ENCODE results near the gene PRXL2B.

PRXL2B gene

DNA sequence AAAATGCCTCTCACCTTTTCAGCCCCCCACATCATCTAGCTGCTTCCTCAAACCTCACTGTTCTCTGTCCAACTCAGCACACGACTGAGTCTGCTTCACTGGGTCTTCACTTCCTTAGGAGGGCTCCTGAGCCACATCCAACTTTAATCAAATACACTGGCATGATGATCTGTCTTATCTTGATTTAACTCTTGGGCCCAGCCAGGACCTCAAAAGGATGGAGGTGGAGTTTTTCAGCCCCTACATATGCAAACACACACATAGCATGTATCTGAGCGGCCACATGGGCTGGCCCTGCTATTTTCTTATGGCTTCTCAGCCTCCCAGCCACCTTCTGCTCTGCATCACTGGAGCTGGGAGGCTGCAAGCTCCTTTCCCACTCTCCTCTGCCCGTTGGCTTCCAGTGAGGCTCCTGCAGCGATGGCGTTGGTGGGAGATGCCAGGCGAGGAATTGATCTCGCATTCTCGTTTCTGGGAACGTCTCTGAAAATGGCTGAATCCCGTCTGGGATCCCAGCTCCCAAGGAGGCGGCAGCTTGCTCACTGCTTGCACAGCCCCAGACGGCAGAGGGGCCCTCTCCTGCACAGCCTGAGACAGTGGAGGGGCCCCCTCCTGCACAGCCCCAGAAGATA, 1.8 kb upstream of the PRXL2B start:
- Histone ChIP-seq H3K4me3 (ENCODE audit: low read length) (peak overlapping the region; percentile 84; the same call in 1 of the 2 replicates), H3K4me1 (ENCODE audit: insufficient read depth, low read length) (peaks cover 4% of the 10 kb centered on the region; the same call in 1 of the 2 replicates), H3K36me3 (ENCODE audit: insufficient read depth, low read depth, low read length) (no peaks in the 10 kb centered on the region), H3K9me3 (ENCODE audit: insufficient read depth, low read depth, low read length) (no peaks in the 10 kb centered on the region), H3K27ac (ENCODE audit: low read length) (no peak overlapping the region), H3K9ac (ENCODE audit: low read depth, low read length) (peak overlapping the region; percentile 93; the same call in 1 of the 2 replicates), H3K27me3 (ENCODE audit: insufficient read depth, low read length) (no peaks in the 10 kb centered on the region)

DNA sequence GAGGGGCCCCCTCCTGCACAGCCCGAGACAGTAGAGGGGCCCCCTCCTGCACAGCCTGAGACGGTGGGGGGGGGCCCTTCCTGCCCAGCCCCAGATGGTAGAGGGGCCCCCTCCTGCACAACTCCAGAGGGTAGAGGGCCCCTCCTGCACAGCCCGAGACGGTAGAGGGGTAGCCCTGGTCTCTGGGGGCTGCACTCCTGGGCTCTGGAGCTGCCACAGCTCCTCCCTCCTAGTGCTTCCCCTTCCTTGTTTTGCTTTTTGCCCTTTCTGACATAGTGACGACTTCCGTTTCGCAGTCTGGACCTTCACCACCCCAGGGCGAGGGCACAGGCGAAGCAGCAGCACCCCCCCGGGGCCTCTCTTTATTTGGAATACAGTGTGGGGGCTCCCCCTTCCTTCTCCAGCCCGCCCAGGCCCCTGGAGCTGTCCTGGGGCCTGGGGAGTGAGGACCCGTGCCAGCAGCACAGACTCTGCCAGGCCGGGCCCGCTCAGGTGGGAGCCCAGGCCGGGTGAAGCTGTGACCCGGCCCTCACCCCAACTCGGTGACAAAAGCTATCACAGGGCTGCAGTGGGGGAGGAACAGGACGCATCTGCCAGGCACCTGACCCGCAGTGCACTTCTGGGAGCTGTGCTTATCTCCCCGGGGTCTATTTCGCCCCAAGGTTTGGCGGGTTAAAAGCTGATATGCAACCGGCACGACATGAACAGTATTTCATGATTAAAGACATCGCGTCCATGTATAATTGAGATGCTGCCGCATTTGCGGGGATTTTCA, 1.1 kb upstream of the PRXL2B start:
- peak overlapping the region; percentile 84 for H3K4me3 ChIP-seq (ENCODE audit: low read length)
- no peaks in the 10 kb centered on the region for H3K9me3 ChIP-seq (ENCODE audit: insufficient read depth, low read depth, low read length)
- no peaks in the 10 kb centered on the region for H3K27me3 ChIP-seq (ENCODE audit: insufficient read depth, low read length)
- H3K27ac ChIP-seq (ENCODE audit: low read length) = peak overlapping the region; percentile 76
- no peaks in the 10 kb centered on the region for H3K36me3 ChIP-seq (ENCODE audit: insufficient read depth, low read depth, low read length)
- H3K9ac ChIP-seq (ENCODE audit: low read depth, low read length) = peak overlapping the region; percentile 93
- H3K4me1 ChIP-seq (ENCODE audit: insufficient read depth, low read length) = peaks cover 4% of the 10 kb centered on the region; the same call in 1 of the 2 replicates

DNA sequence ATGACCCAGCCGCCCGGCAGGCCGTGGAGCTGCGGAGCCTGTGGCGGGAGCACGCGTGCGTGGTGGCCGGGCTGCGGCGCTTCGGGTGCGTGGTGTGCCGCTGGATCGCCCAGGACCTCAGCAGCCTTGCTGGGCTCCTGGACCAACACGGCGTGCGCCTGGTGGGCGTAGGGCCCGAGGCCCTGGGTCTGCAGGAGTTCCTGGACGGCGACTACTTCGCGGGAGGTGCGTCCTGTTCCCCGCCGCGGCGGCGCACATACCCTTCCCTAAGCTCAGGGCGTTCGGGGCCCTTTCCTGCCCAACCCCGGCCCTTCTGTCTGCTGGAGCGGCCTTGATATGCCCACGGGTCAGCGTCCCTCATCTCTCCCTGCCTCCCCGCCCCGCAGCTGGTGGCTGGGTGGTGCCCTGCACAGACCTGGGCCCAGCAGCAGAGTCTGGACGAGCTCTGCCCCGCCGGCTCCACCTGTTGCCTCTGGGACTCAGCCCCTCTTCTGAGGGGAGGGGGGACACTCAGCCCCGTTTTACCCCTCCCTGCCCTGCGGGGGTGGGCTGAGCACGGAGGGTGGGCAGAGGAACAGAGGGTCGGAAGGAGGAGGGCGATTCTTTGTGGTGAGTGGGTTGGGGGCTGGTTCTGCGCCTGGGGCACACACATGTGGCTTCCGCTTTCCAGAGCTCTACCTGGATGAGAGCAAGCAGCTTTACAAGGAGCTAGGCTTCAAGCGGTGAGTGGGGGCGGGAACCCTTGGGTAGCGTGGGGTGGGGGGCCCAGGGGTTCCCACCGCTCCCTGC, 688 bp downstream of the PRXL2B start:
- H3K9ac ChIP-seq (ENCODE audit: low read depth, low read length) = peak overlapping the region; percentile 63; the same call in 1 of the 2 replicates

DNA sequence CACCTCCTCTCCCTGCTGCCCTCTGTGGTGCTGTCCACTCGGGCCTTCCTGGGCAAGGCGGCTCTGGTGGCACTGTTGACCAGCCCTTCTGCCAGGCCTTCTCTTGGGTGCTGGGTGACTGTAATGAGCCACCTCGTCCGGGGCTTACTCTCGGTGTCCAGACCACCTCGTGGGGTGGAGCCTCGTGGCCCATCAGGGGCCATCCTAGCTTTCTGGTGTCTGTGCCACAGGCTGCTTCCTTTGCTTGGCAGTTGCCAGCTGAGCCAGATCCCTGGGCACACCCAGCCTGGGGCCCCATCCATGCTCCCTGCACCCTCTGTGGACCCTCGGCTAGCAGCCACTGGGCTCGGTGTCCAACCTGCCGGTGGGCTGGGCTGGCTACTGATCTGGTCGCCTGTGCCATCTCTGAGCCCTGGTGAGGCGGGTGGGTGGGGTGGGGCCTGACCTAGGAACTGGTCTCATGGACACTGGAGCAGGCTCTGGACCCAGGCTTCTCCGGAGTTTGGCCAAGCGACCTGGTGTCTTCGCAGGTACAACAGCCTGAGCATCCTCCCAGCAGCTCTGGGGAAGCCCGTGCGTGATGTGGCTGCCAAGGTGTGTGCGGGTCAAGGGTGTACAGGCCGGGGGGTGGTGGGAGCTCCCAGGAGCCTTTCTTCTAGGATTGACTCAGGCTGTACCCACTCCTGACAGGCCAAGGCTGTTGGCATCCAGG, 1.4 kb downstream of the PRXL2B start:
- Histone ChIP-seq H3K4me3 (ENCODE audit: low read length) (peak overlapping the region; percentile 84; the same call in 1 of the 2 replicates), H3K36me3 (ENCODE audit: insufficient read depth, low read depth, low read length) (no peaks in the 10 kb centered on the region), H3K27ac (ENCODE audit: low read length) (no peak overlapping the region), H3K27me3 (ENCODE audit: insufficient read depth, low read length) (no peaks in the 10 kb centered on the region), H3K9ac (ENCODE audit: low read depth, low read length) (no peak overlapping the region), H3K9me3 (ENCODE audit: insufficient read depth, low read depth, low read length) (no peaks in the 10 kb centered on the region), H3K4me1 (ENCODE audit: insufficient read depth, low read length) (peaks cover 4% of the 10 kb centered on the region; the same call in 1 of the 2 replicates)

More for the DNA sequence above, 688 bp downstream of the PRXL2B start:
- Histone ChIP-seq H3K9me3 (ENCODE audit: insufficient read depth, low read depth, low read length) (no peaks in the 10 kb centered on the region), H3K27me3 (ENCODE audit: insufficient read depth, low read length) (no peaks in the 10 kb centered on the region), H3K27ac (ENCODE audit: low read length) (no peak overlapping the region), H3K4me1 (ENCODE audit: insufficient read depth, low read length) (peaks cover 4% of the 10 kb centered on the region; the same call in 1 of the 2 replicates), H3K4me3 (ENCODE audit: low read length) (peak overlapping the region; percentile 84), H3K36me3 (ENCODE audit: insufficient read depth, low read depth, low read length) (no peaks in the 10 kb centered on the region)

DNA sequence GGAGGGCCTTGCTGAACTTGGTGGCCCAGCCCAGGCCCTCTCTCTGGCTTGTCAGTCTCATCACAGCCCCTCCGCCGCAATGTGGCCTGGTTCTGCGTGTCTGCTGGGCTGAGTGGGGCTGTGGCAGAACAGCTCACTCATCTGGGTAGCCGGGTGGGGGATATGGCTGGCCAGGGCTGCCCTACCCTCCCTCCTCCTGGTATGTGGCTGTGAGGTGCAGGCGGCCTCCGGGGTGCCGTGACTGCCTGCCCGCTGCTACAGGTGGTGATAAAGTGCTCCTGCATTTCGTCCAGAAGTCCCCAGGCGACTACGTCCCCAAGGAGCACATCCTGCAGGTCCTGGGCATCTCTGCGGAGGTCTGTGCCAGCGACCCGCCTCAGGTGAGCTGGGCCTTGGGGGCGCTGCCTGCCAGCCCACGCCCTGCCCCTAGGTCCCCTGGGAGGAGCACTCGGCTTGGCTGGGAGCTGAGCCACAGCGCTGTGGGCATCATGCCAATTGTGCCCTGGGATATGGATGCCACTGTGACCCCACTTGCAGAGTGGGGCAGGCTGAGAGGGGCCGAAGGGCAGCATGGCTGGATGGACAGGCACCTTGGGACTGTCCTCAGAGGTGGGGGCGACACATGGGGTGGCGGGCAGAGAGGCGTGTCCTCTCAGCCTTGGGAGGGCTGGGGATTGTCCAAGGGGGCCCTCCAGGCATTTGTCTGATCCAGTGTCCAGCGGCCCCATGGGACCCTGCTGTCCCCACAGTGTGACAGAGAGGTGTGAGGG, 2.3 kb downstream of the PRXL2B start:
- Histone ChIP-seq H3K4me1 (ENCODE audit: insufficient read depth, low read length) (peaks cover 4% of the 10 kb centered on the region; the same call in 1 of the 2 replicates), H3K36me3 (ENCODE audit: insufficient read depth, low read depth, low read length) (no peaks in the 10 kb centered on the region), H3K4me3 (ENCODE audit: low read length) (no peak overlapping the region), H3K9me3 (ENCODE audit: insufficient read depth, low read depth, low read length) (no peaks in the 10 kb centered on the region), H3K27ac (ENCODE audit: low read length) (no peak overlapping the region), H3K9ac (ENCODE audit: low read depth, low read length) (no peak overlapping the region), H3K27me3 (ENCODE audit: insufficient read depth, low read length) (no peaks in the 10 kb centered on the region)

DNA sequence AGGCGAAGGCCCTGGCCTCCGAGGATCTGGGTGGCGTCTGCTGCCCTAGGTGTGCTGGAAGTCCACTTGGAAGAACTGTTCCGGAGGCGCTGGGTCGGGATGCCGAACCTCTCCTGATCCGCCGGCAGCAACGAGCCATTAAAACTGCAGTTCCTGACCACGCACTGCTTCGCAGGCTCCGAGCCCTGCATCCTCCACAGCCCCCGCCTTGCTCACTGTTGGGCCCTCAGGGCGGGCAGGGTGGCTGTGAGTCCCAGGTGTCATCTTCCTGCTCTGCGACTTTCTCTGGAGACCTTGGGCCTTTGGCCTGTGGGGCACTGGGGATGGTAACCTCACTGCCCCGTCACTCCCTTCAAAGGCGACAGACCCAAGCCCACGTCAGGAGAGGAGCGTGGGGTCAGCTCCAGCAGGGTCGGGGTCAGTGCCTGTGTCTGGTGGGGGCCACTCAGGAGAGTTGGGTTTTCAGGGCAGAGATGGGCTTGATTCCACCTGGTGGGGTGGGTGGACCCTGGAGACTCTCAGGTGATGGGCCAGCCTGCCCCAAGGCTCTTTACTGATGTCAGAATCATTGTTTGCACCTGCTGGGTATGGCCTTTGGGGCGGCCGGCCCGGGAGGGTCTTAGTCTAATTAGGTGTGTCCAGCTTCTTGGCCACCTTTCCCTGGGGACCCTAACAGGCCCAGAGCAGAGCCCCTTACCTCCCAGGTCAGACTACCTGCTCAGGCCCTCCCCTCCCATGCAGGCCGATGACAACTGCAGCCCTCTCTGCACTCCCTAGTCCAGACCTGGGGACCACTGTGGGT, 3.1 kb downstream of the PRXL2B start:
- H3K27me3 ChIP-seq (ENCODE audit: insufficient read depth, low read length) = no peaks in the 10 kb centered on the region
- H3K9me3 ChIP-seq (ENCODE audit: insufficient read depth, low read depth, low read length) = no peaks in the 10 kb centered on the region
- no peaks in the 10 kb centered on the region; the same call in 1 of the 2 replicates for H3K4me1 ChIP-seq (ENCODE audit: insufficient read depth, low read length)
- H3K4me3 ChIP-seq (ENCODE audit: low read length) = no peak overlapping the region
- H3K36me3 ChIP-seq (ENCODE audit: insufficient read depth, low read depth, low read length) = no peaks in the 10 kb centered on the region
- no peak overlapping the region for H3K27ac ChIP-seq (ENCODE audit: low read length)
- H3K9ac ChIP-seq (ENCODE audit: low read depth, low read length) = no peak overlapping the region

DNA sequence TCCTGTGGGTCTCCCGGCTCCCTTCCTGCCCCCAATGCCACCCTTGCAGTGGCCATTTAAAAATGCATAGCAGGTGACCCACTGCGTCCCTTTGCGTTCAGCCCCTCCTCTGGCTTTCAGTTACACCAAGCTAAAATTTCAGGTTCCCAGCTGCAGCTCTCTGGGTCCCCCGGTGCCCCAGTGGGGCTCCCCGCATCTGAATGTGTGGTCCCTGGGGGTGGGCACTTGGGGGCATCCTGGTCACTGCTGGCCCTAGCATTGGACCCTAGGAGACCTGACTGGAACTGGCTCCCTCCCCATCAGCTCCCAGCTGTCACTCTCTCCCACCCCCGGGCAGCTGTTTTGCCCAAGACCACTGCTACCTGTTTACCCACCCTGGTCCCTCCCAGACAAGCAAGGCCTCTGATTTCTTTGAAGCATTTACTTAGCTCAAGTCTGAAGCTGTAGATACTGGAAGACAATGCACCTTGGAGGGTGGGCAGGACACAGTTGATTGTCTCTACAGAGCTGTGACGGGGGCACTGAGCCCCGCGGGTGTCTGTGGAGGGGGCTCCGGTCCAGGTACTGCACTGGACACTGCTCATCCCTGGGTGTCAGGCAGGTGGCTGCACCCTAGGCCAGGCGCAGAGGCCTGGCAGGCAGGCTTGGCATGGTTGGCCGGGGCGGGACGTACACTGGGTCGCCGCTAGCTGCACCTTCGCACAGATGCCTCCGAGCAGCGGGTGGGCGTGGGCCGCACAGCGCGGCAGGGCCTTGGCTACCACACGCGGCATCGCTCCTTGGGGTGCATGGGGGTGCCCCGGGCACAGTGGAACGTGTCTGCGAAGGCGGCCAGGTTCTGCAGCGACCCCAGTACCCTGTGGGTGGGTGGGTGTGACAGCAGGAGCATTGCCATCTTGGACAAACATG, 3.9 kb downstream of the PRXL2B start:
- H3K27me3 ChIP-seq (ENCODE audit: insufficient read depth, low read length) = no peaks in the 10 kb centered on the region
- H3K4me3 ChIP-seq (ENCODE audit: low read length) = no peak overlapping the region
- H3K36me3 ChIP-seq (ENCODE audit: insufficient read depth, low read depth, low read length) = no peaks in the 10 kb centered on the region
- H3K9me3 ChIP-seq (ENCODE audit: insufficient read depth, low read depth, low read length) = no peaks in the 10 kb centered on the region
- no peak overlapping the region for H3K27ac ChIP-seq (ENCODE audit: low read length)
- no peak overlapping the region for H3K9ac ChIP-seq (ENCODE audit: low read depth, low read length)
- H3K4me1 ChIP-seq (ENCODE audit: insufficient read depth, low read length) = no peaks in the 10 kb centered on the region; the same call in 1 of the 2 replicates

DNA sequence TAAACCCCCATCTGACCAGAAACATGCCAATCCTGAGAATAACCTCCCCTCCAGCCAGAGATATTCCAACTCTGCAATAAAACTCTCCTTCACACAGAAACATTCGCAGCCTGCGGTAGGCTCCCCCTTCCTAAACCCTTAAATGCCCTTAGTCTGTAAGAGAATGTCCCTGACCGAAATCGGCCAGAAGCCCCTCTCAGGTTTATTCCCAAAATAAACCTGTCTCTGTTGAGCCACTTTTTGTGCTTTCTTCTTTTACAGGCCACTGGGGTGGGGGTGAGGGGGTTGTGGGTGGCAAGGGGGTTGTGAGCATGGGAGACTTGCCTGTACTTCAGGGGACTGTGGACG, 4.6 kb downstream of the PRXL2B start:
- H3K9ac ChIP-seq (ENCODE audit: low read depth, low read length) = no peak overlapping the region
- H3K4me3 ChIP-seq (ENCODE audit: low read length) = no peak overlapping the region
- no peaks in the 10 kb centered on the region for H3K27me3 ChIP-seq (ENCODE audit: insufficient read depth, low read length)
- no peaks in the 10 kb centered on the region for H3K4me1 ChIP-seq (ENCODE audit: insufficient read depth, low read length)
- H3K27ac ChIP-seq (ENCODE audit: low read length) = no peak overlapping the region
- no peaks in the 10 kb centered on the region for H3K9me3 ChIP-seq (ENCODE audit: insufficient read depth, low read depth, low read length)
- no peaks in the 10 kb centered on the region for H3K36me3 ChIP-seq (ENCODE audit: insufficient read depth, low read depth, low read length)

DNA sequence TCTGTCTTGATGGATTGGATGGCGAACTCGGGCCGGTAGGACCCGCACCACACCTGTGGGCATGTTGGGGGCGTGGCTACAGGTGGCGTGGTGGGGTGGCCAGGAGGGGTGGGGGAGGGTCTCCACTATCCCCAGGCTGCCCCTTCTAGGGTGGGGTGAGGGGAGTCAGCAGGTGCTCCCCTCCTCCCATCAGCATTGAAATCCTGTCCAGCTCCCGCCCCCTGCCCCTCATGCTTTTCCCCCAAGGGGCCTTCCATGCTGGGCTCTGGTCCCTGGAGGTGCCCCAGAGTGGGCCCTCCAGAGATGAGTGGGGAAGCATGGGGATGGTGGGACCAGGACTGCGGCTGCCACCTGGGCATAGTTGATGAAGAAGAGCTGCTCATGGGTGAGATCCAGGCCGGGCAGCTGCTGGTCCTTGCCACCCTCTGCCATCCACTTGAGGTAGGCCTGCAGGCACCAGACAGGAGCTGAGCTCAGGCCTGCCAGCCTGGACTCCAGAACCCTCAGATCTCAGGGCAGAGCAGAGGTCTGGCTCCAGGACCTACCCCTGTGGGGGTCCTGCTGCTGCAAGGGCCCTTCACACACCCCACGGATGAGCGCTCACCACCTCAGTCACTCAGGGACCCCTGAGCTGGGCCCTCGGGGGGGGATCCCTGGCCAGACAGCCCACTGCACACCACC, 5.1 kb downstream of the PRXL2B start:
- Histone ChIP-seq H3K27ac (ENCODE audit: low read length) (no peak overlapping the region), H3K27me3 (ENCODE audit: insufficient read depth, low read length) (no peaks in the 10 kb centered on the region), H3K9me3 (ENCODE audit: insufficient read depth, low read depth, low read length) (no peaks in the 10 kb centered on the region), H3K9ac (ENCODE audit: low read depth, low read length) (no peak overlapping the region), H3K4me3 (ENCODE audit: low read length) (no peak overlapping the region), H3K4me1 (ENCODE audit: insufficient read depth, low read length) (no peaks in the 10 kb centered on the region), H3K36me3 (ENCODE audit: insufficient read depth, low read depth, low read length) (no peaks in the 10 kb centered on the region)
